K562 (cell line): ENCODE measurements around the gene ARHGAP28. TPM values are rescaled to one million over a fixed set of nuclear protein-coding genes. Genes with fewer than 3 reads are reported as not detected.
A peak's percentile ranks its signal among the peaks of the same experiment; 100 is the strongest.

Experiments used
- RNF2 ChIP-seq: sonication (generic); IDR thresholded peaks from 2 replicates; pipeline ENCODE4 v1.6.1; 2016
- SMARCA4 ChIP-seq: fragments of 450-650 bp; IDR thresholded peaks from 2 replicates; pipeline ENCODE4 v1.6.1; 2016
- ZNF282 ChIP-seq: sonication (generic); formaldehyde crosslinking; IDR thresholded peaks from 2 replicates; pipeline ENCODE4 v1.8.1; 2023; ENCODE audit warnings: missing genetic modification reagents
- polyA plus RNA-seq, 8 experiments: library from polyadenylated mRNA; depleted of rRNA in 4 of 8; stranded (reverse) in 5 of 8; unstranded in 3 of 8; fragments of >200 nt; fragmentation: Nextera tagmentation in 2 of 8; fragmentation: Illumina TruSeq in 1 of 8; extraction: Ambion mirVana in 2 of 8; extraction: Trizol in 1 of 8; gene quantifications; 2 replicates each; pipeline versions ENCODE4 v1.2.1 to v1.2.3, GENCODE V29; 2011 to 2014; ENCODE audit warnings: inconsistent platforms in 1 of 8, missing spikeins in 1 of 8
- total RNA-seq, 7 experiments: library from RNA; depleted of rRNA in 6 of 7; stranded (reverse); fragments of >200 nt in 6 of 7; fragmentation: Illumina TruSeq in 2 of 7; extraction: Trizol in 2 of 7; gene quantifications; 2 replicates each; pipeline versions ENCODE4 v1.2.1 to v1.2.3, GENCODE V29; 2011 to 2021; ENCODE audit warnings: low replicate concordance in 1 of 7
- TF ChIP-seq, protein P1 (sequence below): fragments of 200-600 bp; sonication (generic); IDR thresholded peaks from one replicate; pipeline ENCODE4 v1.6.1; 2012; ENCODE audit warnings: mild to moderate bottlenecking, low read depth, low read length, inconsistent platforms
- TF ChIP-seq, protein P2 (sequence below): fragments of 250-450 bp; sonication (Bioruptor Pico); IDR thresholded peaks from 2 replicates; pipeline ENCODE4 v1.8.0; 2022; ENCODE audit warnings: moderate library complexity, mild to moderate bottlenecking, inconsistent platforms
- TF ChIP-seq, protein P3 (sequence below): sonication (generic); formaldehyde crosslinking; IDR thresholded peaks from 2 replicates; pipeline ENCODE4 v1.8.0; 2023; ENCODE audit warnings: mild to moderate bottlenecking, missing genetic modification reagents
- TF ChIP-seq, protein P4 (sequence below): IDR thresholded peaks from 2 replicates; pipeline ENCODE4 v1.6.1; 2014; ENCODE audit warnings: antibody characterized with exemption

ARHGAP28 gene
- total and polyA plus RNA-seq, 9 of the 15 experiments (the other 6 are each of a cell fraction or from before 2014, with no cell fraction given): 0.93 to 5.9 (median 5.0) TPM

DNA sequence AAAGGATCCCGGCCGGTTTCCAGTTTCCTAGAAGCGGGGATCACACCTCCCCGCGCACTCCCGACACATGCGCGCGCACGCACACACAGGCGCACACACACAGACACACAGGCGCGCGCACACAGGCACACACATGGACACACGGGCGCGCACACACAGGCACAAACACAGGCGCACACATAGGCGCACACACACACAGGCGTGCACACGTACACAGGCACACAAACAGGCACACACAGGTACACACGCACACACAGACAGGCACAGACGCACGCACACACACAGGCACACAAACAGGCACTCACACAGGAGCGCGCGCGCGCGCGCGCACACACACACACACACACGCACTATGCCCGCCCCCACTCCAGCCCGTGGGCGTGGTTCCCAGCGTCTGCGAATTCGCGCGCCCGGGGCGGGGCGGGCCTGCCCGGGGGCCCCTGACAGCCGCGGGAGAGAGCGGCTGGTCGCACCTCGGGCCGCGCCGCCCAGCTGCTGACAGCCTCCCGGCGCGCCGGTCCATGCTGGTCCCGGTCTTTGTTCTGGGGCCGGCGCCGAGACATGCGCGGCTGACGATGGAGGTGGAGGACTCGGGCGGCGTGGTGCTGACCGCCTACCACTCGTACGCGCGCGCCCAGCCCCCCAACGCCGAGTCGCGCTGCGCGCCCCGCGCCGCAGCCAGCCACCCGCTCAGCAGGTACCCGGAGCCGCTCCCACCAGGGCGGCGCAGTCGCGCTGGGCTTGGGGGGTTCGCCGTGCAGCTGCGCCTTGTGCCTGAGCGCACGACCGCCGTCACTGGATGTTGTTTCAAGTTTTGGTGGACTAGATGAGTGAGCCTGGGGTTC lies at the start of gene ARHGAP28 (continued):
- TF ChIP-seq, protein P1, sequence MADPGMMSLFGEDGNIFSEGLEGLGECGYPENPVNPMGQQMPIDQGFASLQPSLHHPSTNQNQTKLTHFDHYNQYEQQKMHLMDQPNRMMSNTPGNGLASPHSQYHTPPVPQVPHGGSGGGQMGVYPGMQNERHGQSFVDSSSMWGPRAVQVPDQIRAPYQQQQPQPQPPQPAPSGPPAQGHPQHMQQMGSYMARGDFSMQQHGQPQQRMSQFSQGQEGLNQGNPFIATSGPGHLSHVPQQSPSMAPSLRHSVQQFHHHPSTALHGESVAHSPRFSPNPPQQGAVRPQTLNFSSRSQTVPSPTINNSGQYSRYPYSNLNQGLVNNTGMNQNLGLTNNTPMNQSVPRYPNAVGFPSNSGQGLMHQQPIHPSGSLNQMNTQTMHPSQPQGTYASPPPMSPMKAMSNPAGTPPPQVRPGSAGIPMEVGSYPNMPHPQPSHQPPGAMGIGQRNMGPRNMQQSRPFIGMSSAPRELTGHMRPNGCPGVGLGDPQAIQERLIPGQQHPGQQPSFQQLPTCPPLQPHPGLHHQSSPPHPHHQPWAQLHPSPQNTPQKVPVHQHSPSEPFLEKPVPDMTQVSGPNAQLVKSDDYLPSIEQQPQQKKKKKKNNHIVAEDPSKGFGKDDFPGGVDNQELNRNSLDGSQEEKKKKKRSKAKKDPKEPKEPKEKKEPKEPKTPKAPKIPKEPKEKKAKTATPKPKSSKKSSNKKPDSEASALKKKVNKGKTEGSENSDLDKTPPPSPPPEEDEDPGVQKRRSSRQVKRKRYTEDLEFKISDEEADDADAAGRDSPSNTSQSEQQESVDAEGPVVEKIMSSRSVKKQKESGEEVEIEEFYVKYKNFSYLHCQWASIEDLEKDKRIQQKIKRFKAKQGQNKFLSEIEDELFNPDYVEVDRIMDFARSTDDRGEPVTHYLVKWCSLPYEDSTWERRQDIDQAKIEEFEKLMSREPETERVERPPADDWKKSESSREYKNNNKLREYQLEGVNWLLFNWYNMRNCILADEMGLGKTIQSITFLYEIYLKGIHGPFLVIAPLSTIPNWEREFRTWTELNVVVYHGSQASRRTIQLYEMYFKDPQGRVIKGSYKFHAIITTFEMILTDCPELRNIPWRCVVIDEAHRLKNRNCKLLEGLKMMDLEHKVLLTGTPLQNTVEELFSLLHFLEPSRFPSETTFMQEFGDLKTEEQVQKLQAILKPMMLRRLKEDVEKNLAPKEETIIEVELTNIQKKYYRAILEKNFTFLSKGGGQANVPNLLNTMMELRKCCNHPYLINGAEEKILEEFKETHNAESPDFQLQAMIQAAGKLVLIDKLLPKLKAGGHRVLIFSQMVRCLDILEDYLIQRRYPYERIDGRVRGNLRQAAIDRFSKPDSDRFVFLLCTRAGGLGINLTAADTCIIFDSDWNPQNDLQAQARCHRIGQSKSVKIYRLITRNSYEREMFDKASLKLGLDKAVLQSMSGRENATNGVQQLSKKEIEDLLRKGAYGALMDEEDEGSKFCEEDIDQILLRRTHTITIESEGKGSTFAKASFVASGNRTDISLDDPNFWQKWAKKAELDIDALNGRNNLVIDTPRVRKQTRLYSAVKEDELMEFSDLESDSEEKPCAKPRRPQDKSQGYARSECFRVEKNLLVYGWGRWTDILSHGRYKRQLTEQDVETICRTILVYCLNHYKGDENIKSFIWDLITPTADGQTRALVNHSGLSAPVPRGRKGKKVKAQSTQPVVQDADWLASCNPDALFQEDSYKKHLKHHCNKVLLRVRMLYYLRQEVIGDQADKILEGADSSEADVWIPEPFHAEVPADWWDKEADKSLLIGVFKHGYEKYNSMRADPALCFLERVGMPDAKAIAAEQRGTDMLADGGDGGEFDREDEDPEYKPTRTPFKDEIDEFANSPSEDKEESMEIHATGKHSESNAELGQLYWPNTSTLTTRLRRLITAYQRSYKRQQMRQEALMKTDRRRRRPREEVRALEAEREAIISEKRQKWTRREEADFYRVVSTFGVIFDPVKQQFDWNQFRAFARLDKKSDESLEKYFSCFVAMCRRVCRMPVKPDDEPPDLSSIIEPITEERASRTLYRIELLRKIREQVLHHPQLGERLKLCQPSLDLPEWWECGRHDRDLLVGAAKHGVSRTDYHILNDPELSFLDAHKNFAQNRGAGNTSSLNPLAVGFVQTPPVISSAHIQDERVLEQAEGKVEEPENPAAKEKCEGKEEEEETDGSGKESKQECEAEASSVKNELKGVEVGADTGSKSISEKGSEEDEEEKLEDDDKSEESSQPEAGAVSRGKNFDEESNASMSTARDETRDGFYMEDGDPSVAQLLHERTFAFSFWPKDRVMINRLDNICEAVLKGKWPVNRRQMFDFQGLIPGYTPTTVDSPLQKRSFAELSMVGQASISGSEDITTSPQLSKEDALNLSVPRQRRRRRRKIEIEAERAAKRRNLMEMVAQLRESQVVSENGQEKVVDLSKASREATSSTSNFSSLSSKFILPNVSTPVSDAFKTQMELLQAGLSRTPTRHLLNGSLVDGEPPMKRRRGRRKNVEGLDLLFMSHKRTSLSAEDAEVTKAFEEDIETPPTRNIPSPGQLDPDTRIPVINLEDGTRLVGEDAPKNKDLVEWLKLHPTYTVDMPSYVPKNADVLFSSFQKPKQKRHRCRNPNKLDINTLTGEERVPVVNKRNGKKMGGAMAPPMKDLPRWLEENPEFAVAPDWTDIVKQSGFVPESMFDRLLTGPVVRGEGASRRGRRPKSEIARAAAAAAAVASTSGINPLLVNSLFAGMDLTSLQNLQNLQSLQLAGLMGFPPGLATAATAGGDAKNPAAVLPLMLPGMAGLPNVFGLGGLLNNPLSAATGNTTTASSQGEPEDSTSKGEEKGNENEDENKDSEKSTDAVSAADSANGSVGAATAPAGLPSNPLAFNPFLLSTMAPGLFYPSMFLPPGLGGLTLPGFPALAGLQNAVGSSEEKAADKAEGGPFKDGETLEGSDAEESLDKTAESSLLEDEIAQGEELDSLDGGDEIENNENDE: no peak
- no peak for TF ChIP-seq SMARCA4
- TF ChIP-seq, protein P2, sequence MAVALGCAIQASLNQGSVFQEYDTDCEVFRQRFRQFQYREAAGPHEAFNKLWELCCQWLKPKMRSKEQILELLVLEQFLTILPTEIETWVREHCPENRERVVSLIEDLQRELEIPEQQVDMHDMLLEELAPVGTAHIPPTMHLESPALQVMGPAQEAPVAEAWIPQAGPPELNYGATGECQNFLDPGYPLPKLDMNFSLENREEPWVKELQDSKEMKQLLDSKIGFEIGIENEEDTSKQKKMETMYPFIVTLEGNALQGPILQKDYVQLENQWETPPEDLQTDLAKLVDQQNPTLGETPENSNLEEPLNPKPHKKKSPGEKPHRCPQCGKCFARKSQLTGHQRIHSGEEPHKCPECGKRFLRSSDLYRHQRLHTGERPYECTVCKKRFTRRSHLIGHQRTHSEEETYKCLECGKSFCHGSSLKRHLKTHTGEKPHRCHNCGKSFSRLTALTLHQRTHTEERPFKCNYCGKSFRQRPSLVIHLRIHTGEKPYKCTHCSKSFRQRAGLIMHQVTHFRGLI (CRISPR knock-in tag): no peak
- TF ChIP-seq ZNF282: no peak; the same call in 1 of the 2 replicates
- TF ChIP-seq, protein P3, sequence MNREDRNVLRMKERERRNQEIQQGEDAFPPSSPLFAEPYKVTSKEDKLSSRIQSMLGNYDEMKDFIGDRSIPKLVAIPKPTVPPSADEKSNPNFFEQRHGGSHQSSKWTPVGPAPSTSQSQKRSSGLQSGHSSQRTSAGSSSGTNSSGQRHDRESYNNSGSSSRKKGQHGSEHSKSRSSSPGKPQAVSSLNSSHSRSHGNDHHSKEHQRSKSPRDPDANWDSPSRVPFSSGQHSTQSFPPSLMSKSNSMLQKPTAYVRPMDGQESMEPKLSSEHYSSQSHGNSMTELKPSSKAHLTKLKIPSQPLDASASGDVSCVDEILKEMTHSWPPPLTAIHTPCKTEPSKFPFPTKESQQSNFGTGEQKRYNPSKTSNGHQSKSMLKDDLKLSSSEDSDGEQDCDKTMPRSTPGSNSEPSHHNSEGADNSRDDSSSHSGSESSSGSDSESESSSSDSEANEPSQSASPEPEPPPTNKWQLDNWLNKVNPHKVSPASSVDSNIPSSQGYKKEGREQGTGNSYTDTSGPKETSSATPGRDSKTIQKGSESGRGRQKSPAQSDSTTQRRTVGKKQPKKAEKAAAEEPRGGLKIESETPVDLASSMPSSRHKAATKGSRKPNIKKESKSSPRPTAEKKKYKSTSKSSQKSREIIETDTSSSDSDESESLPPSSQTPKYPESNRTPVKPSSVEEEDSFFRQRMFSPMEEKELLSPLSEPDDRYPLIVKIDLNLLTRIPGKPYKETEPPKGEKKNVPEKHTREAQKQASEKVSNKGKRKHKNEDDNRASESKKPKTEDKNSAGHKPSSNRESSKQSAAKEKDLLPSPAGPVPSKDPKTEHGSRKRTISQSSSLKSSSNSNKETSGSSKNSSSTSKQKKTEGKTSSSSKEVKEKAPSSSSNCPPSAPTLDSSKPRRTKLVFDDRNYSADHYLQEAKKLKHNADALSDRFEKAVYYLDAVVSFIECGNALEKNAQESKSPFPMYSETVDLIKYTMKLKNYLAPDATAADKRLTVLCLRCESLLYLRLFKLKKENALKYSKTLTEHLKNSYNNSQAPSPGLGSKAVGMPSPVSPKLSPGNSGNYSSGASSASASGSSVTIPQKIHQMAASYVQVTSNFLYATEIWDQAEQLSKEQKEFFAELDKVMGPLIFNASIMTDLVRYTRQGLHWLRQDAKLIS (CRISPR knock-in tag): peak; percentile 65
- TF ChIP-seq, protein P4, sequence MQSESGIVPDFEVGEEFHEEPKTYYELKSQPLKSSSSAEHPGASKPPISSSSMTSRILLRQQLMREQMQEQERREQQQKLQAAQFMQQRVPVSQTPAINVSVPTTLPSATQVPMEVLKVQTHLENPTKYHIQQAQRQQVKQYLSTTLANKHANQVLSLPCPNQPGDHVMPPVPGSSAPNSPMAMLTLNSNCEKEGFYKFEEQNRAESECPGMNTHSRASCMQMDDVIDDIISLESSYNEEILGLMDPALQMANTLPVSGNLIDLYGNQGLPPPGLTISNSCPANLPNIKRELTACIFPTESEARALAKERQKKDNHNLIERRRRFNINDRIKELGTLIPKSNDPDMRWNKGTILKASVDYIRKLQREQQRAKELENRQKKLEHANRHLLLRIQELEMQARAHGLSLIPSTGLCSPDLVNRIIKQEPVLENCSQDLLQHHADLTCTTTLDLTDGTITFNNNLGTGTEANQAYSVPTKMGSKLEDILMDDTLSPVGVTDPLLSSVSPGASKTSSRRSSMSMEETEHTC: no peak
- no peak for TF ChIP-seq RNF2
